HepG2 (cell line): ENCODE results near the gene TIMM44. TPM values are rescaled to one million over a fixed set of nuclear protein-coding genes. Genes with fewer than 3 reads are reported as not detected.

Experiments
- ADNP ChIP-seq: sonication (generic); formaldehyde crosslinking; IDR thresholded peaks from 2 replicates; pipeline ENCODE4 v1.4.0; 2020; ENCODE audit warnings: missing genetic modification reagents
- ATF6 ChIP-seq: sonication (generic); formaldehyde crosslinking; conservative IDR thresholded peaks from 2 replicates; pipeline ENCODE4 v1.4.0; 2020; ENCODE audit warnings: missing genetic modification reagents
- CHCHD3 ChIP-seq: sonication (generic); formaldehyde crosslinking; IDR thresholded peaks from 2 replicates; pipeline ENCODE4 v1.8.0; 2022; ENCODE audit warnings: mild to moderate bottlenecking, missing genetic modification reagents, moderate library complexity
- NFKBIZ ChIP-seq: IDR thresholded peaks from 2 replicates; pipeline ENCODE4 v1.6.1; 2018; ENCODE audit warnings: missing genetic modification reagents, missing compliant biosample characterization
- RBFOX2 ChIP-seq: fragments of 200-400 bp; formaldehyde crosslinking; IDR thresholded peaks from 2 replicates; pipeline ENCODE4 v1.6.1; 2017; ENCODE audit warnings: low read depth, mild to moderate bottlenecking, low read length
- RORA ChIP-seq: sonication (generic); formaldehyde crosslinking; IDR thresholded peaks from 2 replicates; pipeline ENCODE4 v1.5.0; 2020; ENCODE audit warnings: mild to moderate bottlenecking, missing genetic modification reagents, moderate library complexity
- ZBTB42 ChIP-seq: sonication (generic); formaldehyde crosslinking; IDR thresholded peaks from 2 replicates; pipeline ENCODE4 v1.5.0; 2020; ENCODE audit warnings: mild to moderate bottlenecking, missing genetic modification reagents
- ZNF17 ChIP-seq: sonication (generic); formaldehyde crosslinking; IDR thresholded peaks from 2 replicates; pipeline ENCODE4 v1.5.0; 2020; ENCODE audit warnings: mild to moderate bottlenecking, missing genetic modification reagents
- ZNF180 ChIP-seq: sonication (generic); formaldehyde crosslinking; IDR thresholded peaks from 2 replicates; pipeline ENCODE4 v1.4.0; 2020; ENCODE audit warnings: low read depth, missing genetic modification reagents, borderline replicate concordance
- ZNF343 ChIP-seq: sonication (generic); formaldehyde crosslinking; IDR thresholded peaks from 2 replicates; pipeline ENCODE4 v1.4.0; 2020; ENCODE audit warnings: mild to moderate bottlenecking, missing genetic modification reagents
- ZNF564 ChIP-seq: sonication (generic); formaldehyde crosslinking; IDR thresholded peaks from 2 replicates; pipeline ENCODE4 v1.8.1; 2023; ENCODE audit warnings: mild to moderate bottlenecking, missing genetic modification reagents
- ZNF609 ChIP-seq: sonication (generic); formaldehyde crosslinking; IDR thresholded peaks from 2 replicates; pipeline ENCODE4 v1.4.0; 2020; ENCODE audit warnings: mild to moderate bottlenecking, missing genetic modification reagents, borderline replicate concordance
- ZNF775 ChIP-seq: sonication (generic); formaldehyde crosslinking; IDR thresholded peaks from 2 replicates; pipeline ENCODE4 v1.4.0; 2020; ENCODE audit warnings: missing genetic modification reagents, mild to moderate bottlenecking, moderate library complexity, borderline replicate concordance
- polyA plus RNA-seq, 8 experiments: library from polyadenylated mRNA; depleted of rRNA in 3 of 8; stranded (reverse) in 7 of 8; unstranded in 1 of 8; fragments of >200 nt; fragmentation: Illumina TruSeq in 4 of 8; extraction: Trizol in 4 of 8; gene quantifications; 2 replicates each; pipeline versions ENCODE4 v1.2.1 to v1.2.3, GENCODE V29; 2011 to 2016; ENCODE audit warnings: low read depth in 4 of 8, missing spikeins in 1 of 8, mixed read lengths in 1 of 8; ENCODE audit not compliant: insufficient read depth in 1 of 8
- total RNA-seq, 5 experiments: library from RNA; depleted of rRNA; stranded (reverse); fragments of >200 nt; fragmentation: Illumina TruSeq; extraction: Trizol; gene quantifications; 2 replicates each; pipeline ENCODE4 v1.2.3, GENCODE V29; 2016; ENCODE audit warnings: low read depth in 1 of 5
- TF ChIP-seq, protein P1 (sequence below): IDR thresholded peaks from 2 replicates; pipeline ENCODE4 v1.6.1; 2016; ENCODE audit warnings: low read depth, control low read depth
- TF ChIP-seq, protein P2 (sequence below): sonication (generic); formaldehyde crosslinking; IDR thresholded peaks from 2 replicates; pipeline ENCODE4 v1.4.0; 2020; ENCODE audit warnings: missing genetic modification reagents
- TF ChIP-seq, protein P3 (sequence below): sonication (generic); formaldehyde crosslinking; IDR thresholded peaks from 2 replicates; pipeline ENCODE4 v1.9.0; 2021; ENCODE audit warnings: missing genetic modification reagents, borderline replicate concordance

The TIMM44 gene
- total and polyA plus RNA-seq, 2 of the 13 experiments (the other 11 are each of a cell fraction or from before 2014, with no cell fraction given): 42.9 to 72.6 TPM

- TF ChIP-seq ZNF609 (0 out of 2 replicates have a peak, but pooled peaks have one; percentile 53), ZBTB42 (no peak), ZNF775 (CRISPR knock-in tag) (no peak), RORA (CRISPR knock-in tag) (no peak), ATF6 (CRISPR knock-in tag) (no peak), ZNF564 (CRISPR knock-in tag) (no peak), CHCHD3 (CRISPR knock-in tag) (no peak), ZNF17 (CRISPR knock-in tag) (no peak), ZNF343 (CRISPR knock-in tag) (no peak), RBFOX2 (no peak), ZNF180 (CRISPR knock-in tag) (no peak), NFKBIZ (CRISPR knock-in tag) (no peak), ADNP (peak; percentile 89)
- TF ChIP-seq, protein P1, sequence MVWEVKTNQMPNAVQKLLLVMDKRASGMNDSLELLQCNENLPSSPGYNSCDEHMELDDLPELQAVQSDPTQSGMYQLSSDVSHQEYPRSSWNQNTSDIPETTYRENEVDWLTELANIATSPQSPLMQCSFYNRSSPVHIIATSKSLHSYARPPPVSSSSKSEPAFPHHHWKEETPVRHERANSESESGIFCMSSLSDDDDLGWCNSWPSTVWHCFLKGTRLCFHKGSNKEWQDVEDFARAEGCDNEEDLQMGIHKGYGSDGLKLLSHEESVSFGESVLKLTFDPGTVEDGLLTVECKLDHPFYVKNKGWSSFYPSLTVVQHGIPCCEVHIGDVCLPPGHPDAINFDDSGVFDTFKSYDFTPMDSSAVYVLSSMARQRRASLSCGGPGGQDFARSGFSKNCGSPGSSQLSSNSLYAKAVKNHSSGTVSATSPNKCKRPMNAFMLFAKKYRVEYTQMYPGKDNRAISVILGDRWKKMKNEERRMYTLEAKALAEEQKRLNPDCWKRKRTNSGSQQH: no peak
- TF ChIP-seq, protein P2, sequence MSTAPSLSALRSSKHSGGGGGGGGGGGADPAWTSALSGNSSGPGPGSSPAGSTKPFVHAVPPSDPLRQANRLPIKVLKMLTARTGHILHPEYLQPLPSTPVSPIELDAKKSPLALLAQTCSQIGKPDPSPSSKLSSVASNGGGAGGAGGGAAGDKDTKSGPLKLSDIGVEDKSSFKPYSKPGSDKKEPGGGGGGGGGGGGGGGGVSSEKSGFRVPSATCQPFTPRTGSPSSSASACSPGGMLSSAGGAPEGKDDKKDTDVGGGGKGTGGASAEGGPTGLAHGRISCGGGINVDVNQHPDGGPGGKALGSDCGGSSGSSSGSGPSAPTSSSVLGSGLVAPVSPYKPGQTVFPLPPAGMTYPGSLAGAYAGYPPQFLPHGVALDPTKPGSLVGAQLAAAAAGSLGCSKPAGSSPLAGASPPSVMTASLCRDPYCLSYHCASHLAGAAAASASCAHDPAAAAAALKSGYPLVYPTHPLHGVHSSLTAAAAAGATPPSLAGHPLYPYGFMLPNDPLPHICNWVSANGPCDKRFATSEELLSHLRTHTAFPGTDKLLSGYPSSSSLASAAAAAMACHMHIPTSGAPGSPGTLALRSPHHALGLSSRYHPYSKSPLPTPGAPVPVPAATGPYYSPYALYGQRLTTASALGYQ (CRISPR knock-in tag): no peak
- TF ChIP-seq, protein P3, sequence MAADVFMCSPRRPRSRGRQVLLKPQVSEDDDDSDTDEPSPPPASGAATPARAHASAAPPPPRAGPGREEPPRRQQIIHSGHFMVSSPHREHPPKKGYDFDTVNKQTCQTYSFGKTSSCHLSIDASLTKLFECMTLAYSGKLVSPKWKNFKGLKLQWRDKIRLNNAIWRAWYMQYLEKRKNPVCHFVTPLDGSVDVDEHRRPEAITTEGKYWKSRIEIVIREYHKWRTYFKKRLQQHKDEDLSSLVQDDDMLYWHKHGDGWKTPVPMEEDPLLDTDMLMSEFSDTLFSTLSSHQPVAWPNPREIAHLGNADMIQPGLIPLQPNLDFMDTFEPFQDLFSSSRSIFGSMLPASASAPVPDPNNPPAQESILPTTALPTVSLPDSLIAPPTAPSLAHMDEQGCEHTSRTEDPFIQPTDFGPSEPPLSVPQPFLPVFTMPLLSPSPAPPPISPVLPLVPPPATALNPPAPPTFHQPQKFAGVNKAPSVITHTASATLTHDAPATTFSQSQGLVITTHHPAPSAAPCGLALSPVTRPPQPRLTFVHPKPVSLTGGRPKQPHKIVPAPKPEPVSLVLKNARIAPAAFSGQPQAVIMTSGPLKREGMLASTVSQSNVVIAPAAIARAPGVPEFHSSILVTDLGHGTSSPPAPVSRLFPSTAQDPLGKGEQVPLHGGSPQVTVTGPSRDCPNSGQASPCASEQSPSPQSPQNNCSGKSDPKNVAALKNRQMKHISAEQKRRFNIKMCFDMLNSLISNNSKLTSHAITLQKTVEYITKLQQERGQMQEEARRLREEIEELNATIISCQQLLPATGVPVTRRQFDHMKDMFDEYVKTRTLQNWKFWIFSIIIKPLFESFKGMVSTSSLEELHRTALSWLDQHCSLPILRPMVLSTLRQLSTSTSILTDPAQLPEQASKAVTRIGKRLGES (CRISPR knock-in tag): no peak
These were observed 46.2 kb downstream of the TIMM44 start (continued) for GRCh38 chr19:7897292-7897691.
